Fibroblast of skin of left quadriceps (primary cell): ENCODE measurements around the gene CDH23.

Experiments used
- DNase-seq, 2 experiments: peaks; one replicate each; pipeline ENCODE4 v3.0.0-alpha.2; 2013; ENCODE audit warnings: low read depth in 2 of 2

Gene CDH23

GRCh38 chr10:71369602-71370001, 27.1 kb upstream of the CDH23 start:
- no peak for DNase-seq

GRCh38 chr10:71370031-71370430, 26.7 kb upstream of the CDH23 start:
- no peak for DNase-seq

GRCh38 chr10:71371750-71372166, 25.0 kb upstream of the CDH23 start:
- no peak for DNase-seq

- DNase-seq: peak; percentile 16 to 20
These were observed 23.7 kb upstream of the CDH23 start for GRCh38 chr10:71372882-71373495.

GRCh38 chr10:71374481-71375233, 22.1 kb upstream of the CDH23 start:
- no peak for DNase-seq

- DNase-seq: no peak
These were observed 20.8 kb upstream of the CDH23 start for GRCh38 chr10:71375952-71376351.

GRCh38 chr10:71378336-71379117, 18.2 kb upstream of the CDH23 start:
- no peak for DNase-seq

GRCh38 chr10:71379118-71379766, 17.5 kb upstream of the CDH23 start:
- DNase-seq: no peak

- no peak for DNase-seq
These were observed 15.9 kb upstream of the CDH23 start for GRCh38 chr10:71380841-71381240.

- DNase-seq: no peak
These were observed 15.1 kb upstream of the CDH23 start for GRCh38 chr10:71381611-71382010.

- no peak for DNase-seq
These were observed 14.7 kb upstream of the CDH23 start for GRCh38 chr10:71382028-71382427.

GRCh38 chr10:71382757-71383156, 14.0 kb upstream of the CDH23 start:
- DNase-seq: peak in 1 of 2 experiments; percentile 13

GRCh38 chr10:71383972-71384687, 12.6 kb upstream of the CDH23 start:
- no peak for DNase-seq

GRCh38 chr10:71388171-71388570, 8.5 kb upstream of the CDH23 start:
- no peak for DNase-seq

GRCh38 chr10:71388583-71389310, 8.0 kb upstream of the CDH23 start:
- no peak for DNase-seq

GRCh38 chr10:71389768-71390460, 6.8 kb upstream of the CDH23 start:
- no peak for DNase-seq

- no peak for DNase-seq
These were observed 6.3 kb upstream of the CDH23 start for GRCh38 chr10:71390461-71390835.

- DNase-seq: no peak
These were observed 5.6 kb upstream of the CDH23 start for GRCh38 chr10:71390921-71391690.

GRCh38 chr10:71391701-71392100, 5.0 kb upstream of the CDH23 start:
- no peak for DNase-seq

GRCh38 chr10:71392292-71392691, 4.4 kb upstream of the CDH23 start:
- DNase-seq: no peak
